GM12872 (cell line): ENCODE results near the gene TUBB6.

ENCODE experiments used
- CTCF ChIP-seq: IDR thresholded peaks from 3 replicates; pipeline ENCODE4 v1.5.1; 2011; ENCODE audit warnings: low read depth, mild to moderate bottlenecking, low read length, moderate library complexity; ENCODE audit not compliant: insufficient read depth

TUBB6 gene

DNA sequence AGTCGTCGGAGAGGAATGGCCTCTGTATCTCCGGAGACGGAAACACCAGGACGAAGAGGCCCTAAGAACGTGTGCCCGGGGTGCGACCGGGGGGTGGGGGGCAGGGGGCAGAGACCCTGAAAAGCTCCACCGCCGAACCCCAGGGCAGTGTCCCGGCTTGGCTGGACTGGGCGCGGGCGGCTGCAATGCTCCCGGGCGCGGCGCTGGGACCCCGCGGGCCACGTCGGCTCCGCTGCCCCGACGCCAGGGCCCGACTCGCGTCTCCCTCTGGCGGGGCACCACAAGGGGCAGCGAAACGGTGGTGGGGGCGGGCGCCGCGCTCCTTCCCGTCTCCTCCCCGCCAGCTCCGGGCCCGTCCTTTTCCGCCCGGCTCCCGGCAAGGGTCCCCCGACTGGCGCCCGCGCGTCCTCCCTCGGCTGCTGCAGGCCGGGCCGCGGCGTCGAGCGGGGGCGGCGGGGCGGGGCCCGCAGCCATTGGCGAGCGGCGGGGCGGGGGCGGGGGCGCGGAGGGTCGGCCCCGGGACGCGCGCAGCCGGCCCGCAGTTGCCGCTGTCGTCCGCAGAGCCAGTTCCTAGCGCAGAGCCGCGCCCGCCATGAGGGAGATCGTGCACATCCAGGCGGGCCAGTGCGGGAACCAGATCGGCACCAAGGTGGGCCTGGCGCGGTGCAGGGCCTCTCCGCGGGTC lies at the start of gene TUBB6:
Gene TUBB6, plus strand, starts transcription at position 541 of the 685 bp plus-strand sequence. Its CDS starts 52 bp downstream, at position 593.
- TF ChIP-seq CTCF, result no peak

GRCh38 chr18:12258719-12259705 lies 49.0 kb upstream of the TUBB6 start:
- no peak for TF ChIP-seq CTCF

DNA sequence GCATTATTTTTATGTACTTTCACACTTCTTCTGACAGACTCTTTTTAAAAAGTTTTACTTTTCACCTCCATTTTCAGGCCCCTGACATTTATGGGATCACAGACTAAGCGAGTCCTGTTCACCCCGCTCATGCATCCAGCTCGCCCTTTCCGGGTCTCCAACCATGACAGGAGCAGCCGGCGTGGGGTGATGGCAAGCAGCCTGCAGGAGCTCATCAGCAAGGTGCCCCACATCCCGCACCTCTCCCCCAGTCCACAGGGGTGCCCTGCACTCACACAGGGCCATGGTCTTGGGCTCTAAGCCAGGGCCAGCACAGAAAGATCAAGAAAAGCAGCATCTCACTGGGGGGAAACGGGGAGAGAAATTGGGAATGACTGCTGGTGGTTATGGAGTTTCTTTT lies 45.3 kb upstream of the TUBB6 start:
- no peak for TF ChIP-seq CTCF

DNA sequence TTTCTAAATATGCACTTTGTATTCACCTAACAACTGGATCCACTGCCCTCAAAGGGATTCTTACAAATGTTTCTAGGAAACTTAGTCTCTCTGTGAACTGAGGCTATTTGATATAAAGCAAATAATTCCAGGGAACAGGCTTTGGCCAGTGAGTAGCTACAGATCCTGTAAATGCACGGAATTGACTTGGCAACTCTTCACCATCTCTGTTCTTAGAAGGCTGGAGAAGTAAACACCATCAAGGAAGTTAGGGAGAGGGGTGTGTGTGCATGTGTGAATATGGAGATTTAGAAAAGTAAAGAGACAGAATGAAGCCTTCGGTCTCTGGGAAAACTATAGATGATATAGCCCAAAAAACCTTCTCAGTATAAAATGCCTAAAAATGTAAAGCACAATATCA lies 43.2 kb upstream of the TUBB6 start:
- no peak for TF ChIP-seq CTCF

- peak; percentile 71 for TF ChIP-seq CTCF
Measured at GRCh38 chr18:12271376-12272235, 36.4 kb upstream of the TUBB6 start.

DNA sequence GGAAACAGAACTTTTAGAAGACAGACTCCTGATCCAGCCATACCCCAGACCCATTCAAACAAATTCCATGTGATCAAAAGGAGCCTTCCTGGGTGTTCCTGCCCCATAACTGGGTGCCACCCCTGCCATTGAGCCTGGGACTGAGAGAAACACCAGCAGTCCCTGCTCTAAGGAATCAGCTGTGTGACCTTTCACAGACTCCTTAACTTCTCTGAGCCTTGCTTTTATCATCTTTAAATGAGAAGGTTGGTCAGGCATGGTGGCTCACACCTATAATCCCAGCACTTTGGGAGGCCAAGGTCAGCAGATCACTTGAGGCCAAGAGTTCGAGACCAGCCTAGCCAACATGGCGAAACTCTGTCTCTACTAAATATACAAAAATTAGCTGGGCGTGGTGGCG lies 33.2 kb upstream of the TUBB6 start:
- no peak for TF ChIP-seq CTCF
